HUES6 (cell line): Measurements from ENCODE around the gene MLLT3.

Source experiments
- H3K27ac ChIP-seq: 2 replicates; pipeline ENCODE4 v1.7.0; 2013; ENCODE audit warnings: low read depth, mild to moderate bottlenecking, low read length, inconsistent platforms
- H3K27me3 ChIP-seq: 2 replicates; pipeline ENCODE4 v1.6.1; 2013; ENCODE audit warnings: low read length; ENCODE audit not compliant: control insufficient read depth, insufficient read depth
- H3K36me3 ChIP-seq: 2 replicates; pipeline ENCODE4 v1.6.1; 2013; ENCODE audit warnings: low read length; ENCODE audit not compliant: control insufficient read depth, insufficient read depth
- H3K4me1 ChIP-seq: 2 replicates; pipeline ENCODE4 v1.6.1; 2013; ENCODE audit warnings: low read length; ENCODE audit not compliant: control insufficient read depth, insufficient read depth
- H3K4me3 ChIP-seq: 2 replicates; pipeline ENCODE4 v1.5.1; 2013; ENCODE audit warnings: low read depth, low read length
- H3K9ac ChIP-seq: one replicate; pipeline ENCODE4 v1.6.1; 2013; ENCODE audit warnings: mild to moderate bottlenecking, low read length
- H3K9me3 ChIP-seq: 2 replicates; pipeline ENCODE4 v1.6.1; 2013; ENCODE audit warnings: low read depth, low read length; ENCODE audit not compliant: control insufficient read depth, insufficient read depth

MLLT3 gene

GRCh38 chr9:20417373-20418080 lies 204.8 kb downstream of the MLLT3 start:
- Histone ChIP-seq H3K36me3 (no peaks in the 10 kb centered on the region), H3K9me3 (no peaks in the 10 kb centered on the region), H3K27me3 (no peaks in the 10 kb centered on the region), H3K4me3 (no peak overlapping the region), H3K9ac (no peak overlapping the region), H3K27ac (no peak overlapping the region), H3K4me1 (no peaks in the 10 kb centered on the region)

GRCh38 chr9:20414150-20414549 lies 208.1 kb downstream of the MLLT3 start:
- no peaks in the 10 kb centered on the region for H3K27me3 ChIP-seq
- H3K9me3 ChIP-seq, result no peaks in the 10 kb centered on the region
- no peak overlapping the region for H3K27ac ChIP-seq
- H3K9ac ChIP-seq, result no peak overlapping the region
- H3K4me1 ChIP-seq, result peaks cover 1% of the 10 kb centered on the region; the same call in 1 of the 2 replicates
- no peaks in the 10 kb centered on the region for H3K36me3 ChIP-seq
- no peak overlapping the region for H3K4me3 ChIP-seq

GRCh38 chr9:20409321-20410092 lies 212.8 kb downstream of the MLLT3 start:
- Histone ChIP-seq H3K9ac (peak overlapping the region; percentile 51), H3K36me3 (no peaks in the 10 kb centered on the region), H3K27ac (peak overlapping the region; percentile 65; the same call in 1 of the 2 replicates), H3K4me1 (peaks cover 15% of the 10 kb centered on the region), H3K9me3 (no peaks in the 10 kb centered on the region), H3K4me3 (no peak overlapping the region), H3K27me3 (no peaks in the 10 kb centered on the region)

- Histone ChIP-seq H3K36me3 (no peaks in the 10 kb centered on the region), H3K9ac (peak overlapping the region; percentile 51), H3K9me3 (no peaks in the 10 kb centered on the region), H3K27ac (peak overlapping the region; percentile 65; the same call in 1 of the 2 replicates), H3K27me3 (no peaks in the 10 kb centered on the region), H3K4me3 (no peak overlapping the region), H3K4me1 (peaks cover 15% of the 10 kb centered on the region)
Observed at GRCh38 chr9:20408513-20408912, 213.8 kb downstream of the MLLT3 start.

DNA sequence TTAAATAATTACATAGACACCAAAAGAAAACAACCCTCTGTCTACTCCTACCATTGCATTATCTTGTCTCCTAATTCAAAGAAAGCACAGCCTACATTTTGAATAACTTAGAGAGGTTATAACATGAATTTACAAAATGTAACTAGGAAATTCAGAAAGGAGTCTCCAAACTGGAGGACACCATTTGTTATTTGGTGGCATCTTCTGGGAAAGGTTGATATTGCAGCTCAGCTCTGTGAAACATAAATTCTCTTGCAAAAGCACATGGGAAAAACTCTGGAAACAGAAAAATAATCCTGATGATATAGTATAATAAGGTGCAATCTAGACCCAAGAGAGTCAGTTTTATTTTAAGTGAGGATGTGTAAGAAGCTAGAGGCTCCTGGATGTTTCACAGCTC lies 215.3 kb downstream of the MLLT3 start:
- no peak overlapping the region for H3K27ac ChIP-seq
- no peak overlapping the region for H3K4me3 ChIP-seq
- H3K27me3 ChIP-seq, result no peaks in the 10 kb centered on the region
- H3K9me3 ChIP-seq, result no peaks in the 10 kb centered on the region
- H3K36me3 ChIP-seq, result no peaks in the 10 kb centered on the region
- H3K4me1 ChIP-seq, result peaks cover 15% of the 10 kb centered on the region
- no peak overlapping the region for H3K9ac ChIP-seq

- H3K36me3 ChIP-seq, result no peaks in the 10 kb centered on the region
- H3K9ac ChIP-seq, result no peak overlapping the region
- H3K9me3 ChIP-seq, result no peaks in the 10 kb centered on the region
- peaks cover 15% of the 10 kb centered on the region for H3K4me1 ChIP-seq
- no peak overlapping the region for H3K4me3 ChIP-seq
- H3K27me3 ChIP-seq, result no peaks in the 10 kb centered on the region
- H3K27ac ChIP-seq, result no peak overlapping the region
Observed at GRCh38 chr9:20406344-20406743, 216.0 kb downstream of the MLLT3 start.

GRCh38 chr9:20405616-20406015 lies 216.7 kb downstream of the MLLT3 start:
- no peak overlapping the region for H3K4me3 ChIP-seq

DNA sequence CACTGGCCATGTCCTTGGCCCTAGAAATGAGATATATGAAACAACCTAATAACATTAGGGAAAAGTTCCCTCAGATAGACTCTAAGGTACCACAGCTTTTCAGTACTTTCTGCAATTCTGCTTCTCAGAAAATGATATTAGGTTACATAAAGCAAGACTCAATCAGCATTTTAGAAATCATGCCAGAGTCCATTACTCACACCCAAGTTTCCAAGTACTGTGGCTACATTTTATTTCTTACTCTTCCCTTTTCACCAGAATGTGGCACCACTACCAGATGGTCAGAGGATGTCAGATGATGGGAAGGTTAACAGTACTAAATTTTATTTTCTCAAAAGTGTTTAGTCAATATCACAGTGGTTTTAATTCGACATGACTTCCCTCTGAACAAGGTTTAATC lies 217.2 kb downstream of the MLLT3 start:
- no peak overlapping the region for H3K27ac ChIP-seq
- H3K36me3 ChIP-seq, result no peaks in the 10 kb centered on the region
- H3K4me1 ChIP-seq, result peaks cover 15% of the 10 kb centered on the region
- H3K9ac ChIP-seq, result no peak overlapping the region
- H3K9me3 ChIP-seq, result no peaks in the 10 kb centered on the region
- no peaks in the 10 kb centered on the region for H3K27me3 ChIP-seq
- no peak overlapping the region for H3K4me3 ChIP-seq

More at GRCh38 chr9:20405616-20406015, 216.7 kb downstream of the MLLT3 start:
- H3K27me3 ChIP-seq, result no peaks in the 10 kb centered on the region
- H3K9ac ChIP-seq, result no peak overlapping the region
- H3K27ac ChIP-seq, result no peak overlapping the region
- no peaks in the 10 kb centered on the region for H3K9me3 ChIP-seq
- peaks cover 15% of the 10 kb centered on the region for H3K4me1 ChIP-seq
- H3K36me3 ChIP-seq, result no peaks in the 10 kb centered on the region

GRCh38 chr9:20404192-20404813 lies 218.0 kb downstream of the MLLT3 start:
- Histone ChIP-seq H3K9me3 (no peaks in the 10 kb centered on the region), H3K27me3 (no peaks in the 10 kb centered on the region), H3K36me3 (no peaks in the 10 kb centered on the region), H3K27ac (no peak overlapping the region), H3K9ac (no peak overlapping the region), H3K4me1 (peaks cover 15% of the 10 kb centered on the region), H3K4me3 (no peak overlapping the region)

- no peaks in the 10 kb centered on the region for H3K9me3 ChIP-seq
- no peak overlapping the region for H3K4me3 ChIP-seq
- H3K27me3 ChIP-seq, result no peaks in the 10 kb centered on the region
- H3K27ac ChIP-seq, result no peak overlapping the region
- H3K36me3 ChIP-seq, result no peaks in the 10 kb centered on the region
- H3K4me1 ChIP-seq, result peaks cover 6% of the 10 kb centered on the region
- no peak overlapping the region for H3K9ac ChIP-seq
Observed at GRCh38 chr9:20403346-20403745, 219.0 kb downstream of the MLLT3 start.
